ENCODE results near the gene PRRT1.

The PRRT1 gene

DNA sequence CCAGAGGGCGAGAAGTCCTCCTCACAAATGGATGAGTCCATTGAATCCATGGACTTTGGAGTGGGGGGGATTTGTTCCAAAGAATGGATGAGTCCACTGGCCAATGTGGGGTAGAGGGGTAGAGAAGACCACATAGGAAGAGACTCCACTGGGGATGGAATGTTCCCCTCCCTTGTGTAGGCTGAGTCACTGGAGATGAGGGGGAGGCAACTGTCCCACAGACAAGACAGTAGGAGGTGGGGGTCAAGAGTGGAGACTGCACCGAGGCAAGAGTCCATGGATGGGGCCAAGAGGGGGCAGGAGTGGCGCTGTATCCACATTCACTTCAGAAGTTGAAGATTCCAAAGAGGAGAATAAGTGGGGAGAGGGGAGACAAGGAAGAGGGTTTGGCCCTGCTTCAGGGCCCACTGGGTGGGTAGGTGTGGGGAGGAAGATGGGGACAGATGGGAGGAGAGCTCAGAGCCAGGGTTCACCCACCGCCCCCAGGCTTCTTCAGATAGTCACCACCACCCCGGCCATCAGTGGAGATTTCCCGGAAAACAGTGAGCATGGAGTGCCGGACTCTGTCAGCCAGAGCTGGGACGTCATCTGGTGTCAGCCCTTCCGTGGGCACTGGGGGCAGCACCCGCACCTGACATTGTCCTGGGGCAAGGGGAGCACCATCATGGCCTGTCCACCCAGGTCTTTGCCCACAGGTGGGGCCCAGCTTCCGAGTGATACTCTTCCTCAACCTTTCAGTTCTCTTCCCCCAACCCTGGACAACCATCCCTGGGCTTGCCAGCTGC lies 17.3 kb upstream of the PRRT1 start:
- TF ChIP-seq, protein P1, sequence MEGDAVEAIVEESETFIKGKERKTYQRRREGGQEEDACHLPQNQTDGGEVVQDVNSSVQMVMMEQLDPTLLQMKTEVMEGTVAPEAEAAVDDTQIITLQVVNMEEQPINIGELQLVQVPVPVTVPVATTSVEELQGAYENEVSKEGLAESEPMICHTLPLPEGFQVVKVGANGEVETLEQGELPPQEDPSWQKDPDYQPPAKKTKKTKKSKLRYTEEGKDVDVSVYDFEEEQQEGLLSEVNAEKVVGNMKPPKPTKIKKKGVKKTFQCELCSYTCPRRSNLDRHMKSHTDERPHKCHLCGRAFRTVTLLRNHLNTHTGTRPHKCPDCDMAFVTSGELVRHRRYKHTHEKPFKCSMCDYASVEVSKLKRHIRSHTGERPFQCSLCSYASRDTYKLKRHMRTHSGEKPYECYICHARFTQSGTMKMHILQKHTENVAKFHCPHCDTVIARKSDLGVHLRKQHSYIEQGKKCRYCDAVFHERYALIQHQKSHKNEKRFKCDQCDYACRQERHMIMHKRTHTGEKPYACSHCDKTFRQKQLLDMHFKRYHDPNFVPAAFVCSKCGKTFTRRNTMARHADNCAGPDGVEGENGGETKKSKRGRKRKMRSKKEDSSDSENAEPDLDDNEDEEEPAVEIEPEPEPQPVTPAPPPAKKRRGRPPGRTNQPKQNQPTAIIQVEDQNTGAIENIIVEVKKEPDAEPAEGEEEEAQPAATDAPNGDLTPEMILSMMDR (conservative IDR thresholded peaks at IDR 0.05; ENCODE audit: low read depth, low read length), result peak; percentile 1
- H3K4me3 ChIP-seq (ENCODE audit: low read depth, low read length), result no peak overlapping the region
- DNase-seq (ENCODE audit: low read depth), result peak; percentile 28

DNA sequence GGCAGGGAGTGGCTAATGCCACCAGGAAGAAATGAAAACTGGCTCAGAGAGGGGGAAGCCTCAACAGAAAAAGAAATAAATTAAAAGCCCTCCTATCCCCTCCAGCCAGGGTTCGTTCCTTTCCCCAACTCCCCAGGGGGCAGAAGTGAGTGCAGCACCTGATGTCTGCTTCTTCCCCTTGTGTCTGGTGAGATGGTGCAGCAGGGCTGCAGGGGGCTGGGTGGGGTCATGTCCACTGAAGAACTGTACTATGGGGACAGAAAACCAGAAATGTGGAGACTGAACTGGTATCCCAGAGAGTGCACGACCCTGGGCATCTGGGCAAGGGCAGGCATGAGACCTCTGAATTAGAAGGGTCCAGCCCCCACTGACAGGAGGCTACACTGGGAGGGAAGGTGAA lies 16.6 kb upstream of the PRRT1 start:
- H3K4me3 ChIP-seq (ENCODE audit: low read depth, low read length), result no peak overlapping the region
- DNase-seq (ENCODE audit: low read depth), result no peak
- TF ChIP-seq, protein P1 (conservative IDR thresholded peaks at IDR 0.05; ENCODE audit: low read depth, low read length), result no peak

DNA sequence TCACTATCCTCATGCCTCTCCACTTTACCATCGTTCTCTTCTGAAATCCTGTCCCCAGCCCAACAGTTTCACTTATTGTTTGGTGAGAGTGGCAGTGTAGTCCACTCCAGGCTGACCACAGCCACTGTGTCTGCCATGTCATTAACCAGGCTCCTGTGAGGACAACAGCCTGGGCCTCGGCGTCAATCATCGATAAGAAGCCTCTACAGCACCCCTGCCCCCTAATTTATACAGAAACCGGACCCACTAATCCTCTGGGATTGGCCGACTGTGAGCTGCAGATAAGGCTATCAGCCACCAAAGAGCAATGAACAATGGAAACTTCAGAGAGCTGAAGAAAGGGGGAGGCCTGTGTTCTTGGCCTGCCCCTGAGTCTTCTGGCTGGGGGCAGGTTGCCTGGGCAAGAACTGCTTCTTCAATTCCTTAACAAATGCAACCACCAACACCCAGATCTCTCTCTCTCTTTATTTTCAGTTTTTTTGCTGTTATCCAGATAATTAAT lies 16.1 kb upstream of the PRRT1 start:
- H3K4me3 ChIP-seq (ENCODE audit: low read depth, low read length), result no peak overlapping the region
- TF ChIP-seq, protein P1 (conservative IDR thresholded peaks at IDR 0.05; ENCODE audit: low read depth, low read length), result no peak
- DNase-seq (ENCODE audit: low read depth), result no peak

DNA sequence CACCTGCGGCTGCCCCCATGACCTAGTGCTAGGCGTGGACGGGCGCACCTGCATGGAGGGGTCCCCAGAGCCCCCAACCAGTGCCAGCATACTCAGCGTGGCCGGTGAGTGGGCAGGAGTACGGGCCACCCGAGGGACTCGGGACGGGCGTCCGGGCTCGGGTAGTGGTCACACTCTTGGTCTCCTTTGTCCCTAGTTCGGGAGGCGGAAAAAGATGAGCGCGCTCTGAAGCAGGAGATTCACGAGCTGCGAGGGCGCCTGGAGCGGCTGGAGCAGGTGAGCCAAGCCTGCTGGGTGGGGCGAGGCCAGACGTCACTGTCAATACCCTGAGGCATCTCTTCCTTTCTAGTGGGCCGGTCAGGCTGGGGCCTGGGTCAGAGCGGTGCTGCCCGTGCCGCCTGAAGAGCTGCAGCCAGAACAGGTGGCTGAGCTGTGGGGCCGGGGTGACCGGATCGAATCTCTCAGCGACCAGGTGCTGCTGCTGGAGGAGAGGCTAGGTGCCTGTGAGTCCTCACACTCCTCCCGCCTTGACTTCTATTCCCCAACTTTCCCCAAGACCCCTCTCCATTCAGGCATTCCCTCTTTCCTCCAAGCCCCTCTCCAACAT lies 15.5 kb upstream of the PRRT1 start:
- TF ChIP-seq, protein P1 (conservative IDR thresholded peaks at IDR 0.05; ENCODE audit: low read depth, low read length), result no peak
- H3K4me3 ChIP-seq (ENCODE audit: low read depth, low read length), result no peak overlapping the region

DNA sequence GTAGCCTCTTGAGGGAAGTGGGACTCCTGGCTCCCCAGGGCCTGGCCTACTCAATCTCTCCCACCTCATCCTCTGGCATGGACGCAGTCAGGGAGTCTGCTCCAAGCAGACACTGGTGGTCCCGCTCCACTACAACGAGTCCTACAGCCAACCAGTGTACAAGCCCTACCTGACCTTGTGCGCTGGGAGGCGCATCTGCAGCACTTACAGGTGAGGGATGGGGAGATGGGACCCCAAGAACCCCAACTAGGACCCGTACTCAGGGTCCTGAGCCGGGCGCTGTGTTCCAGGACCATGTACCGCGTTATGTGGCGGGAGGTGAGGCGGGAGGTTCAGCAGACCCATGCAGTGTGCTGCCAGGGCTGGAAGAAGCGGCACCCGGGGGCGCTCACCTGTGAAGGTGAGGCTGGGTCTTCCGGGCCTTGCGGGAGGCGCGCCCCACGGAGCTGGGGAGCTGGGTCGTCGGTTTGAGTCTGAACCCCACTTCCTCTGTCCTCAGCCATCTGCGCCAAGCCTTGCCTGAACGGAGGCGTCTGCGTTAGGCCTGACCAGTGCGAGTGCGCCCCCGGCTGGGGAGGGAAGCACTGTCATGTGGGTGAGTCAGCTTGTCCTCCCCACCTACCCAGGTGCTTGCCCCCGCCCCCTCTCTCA lies 14.8 kb upstream of the PRRT1 start:
- DNase-seq (ENCODE audit: low read depth), result no peak
- TF ChIP-seq, protein P1 (conservative IDR thresholded peaks at IDR 0.05; ENCODE audit: low read depth, low read length), result peak; percentile 29
- no peak overlapping the region for H3K4me3 ChIP-seq (ENCODE audit: low read depth, low read length)

More for the DNA sequence above, 15.5 kb upstream of the PRRT1 start:
- DNase-seq (ENCODE audit: low read depth), result no peak

DNA sequence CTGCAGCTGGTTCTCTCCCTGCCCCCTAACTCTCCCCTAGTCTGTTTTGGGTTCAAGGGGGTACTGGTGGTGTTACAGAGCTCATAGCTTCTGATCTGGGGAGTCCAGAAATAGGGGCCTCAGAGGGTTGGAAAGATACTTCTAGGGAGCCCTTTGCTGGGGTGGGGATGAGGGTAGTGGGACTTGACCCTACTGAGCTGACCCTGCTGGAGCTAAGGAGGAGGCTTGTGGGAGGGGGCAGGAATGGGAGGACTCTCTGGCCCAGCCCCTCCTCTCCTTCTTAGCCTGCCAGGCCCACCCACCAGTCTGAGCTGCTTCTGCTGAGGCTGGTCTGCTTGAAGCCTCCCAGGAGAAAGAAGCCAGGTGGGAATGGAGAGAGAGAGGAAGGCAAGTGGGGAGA lies 12.6 kb upstream of the PRRT1 start, which contains the start of gene EGFL8:
TSS of gene EGFL8 (plus strand) at position 301 of the 400 bp plus-strand sequence. CDS start 1,571 bp downstream, outside the sequence.
- no peak within 1 kb of the TSS for H3K4me3 ChIP-seq (ENCODE audit: low read depth, low read length)
- TF ChIP-seq, protein P1 (conservative IDR thresholded peaks at IDR 0.05; ENCODE audit: low read depth, low read length), result no peak
- DNase-seq (ENCODE audit: low read depth), result no peak

Measured in choroid plexus epithelial cell (primary cell).